ENCODE data around the gene PTPRR.

Gene PTPRR

GRCh38 chr12:70876952-70877351 is 43.6 kb downstream of the PTPRR start:
- no peak overlapping the region for H3K4me3 ChIP-seq (ENCODE audit: low read depth, low read length)
- no peak for TF ChIP-seq MYC (IDR thresholded peaks at IDR 0.05; ENCODE audit: low read depth, low read length)
- TF ChIP-seq POLR2A (IDR thresholded peaks at IDR 0.05; ENCODE audit: extremely low read depth, insufficient read length) = no peak
- TF ChIP-seq, protein P1, sequence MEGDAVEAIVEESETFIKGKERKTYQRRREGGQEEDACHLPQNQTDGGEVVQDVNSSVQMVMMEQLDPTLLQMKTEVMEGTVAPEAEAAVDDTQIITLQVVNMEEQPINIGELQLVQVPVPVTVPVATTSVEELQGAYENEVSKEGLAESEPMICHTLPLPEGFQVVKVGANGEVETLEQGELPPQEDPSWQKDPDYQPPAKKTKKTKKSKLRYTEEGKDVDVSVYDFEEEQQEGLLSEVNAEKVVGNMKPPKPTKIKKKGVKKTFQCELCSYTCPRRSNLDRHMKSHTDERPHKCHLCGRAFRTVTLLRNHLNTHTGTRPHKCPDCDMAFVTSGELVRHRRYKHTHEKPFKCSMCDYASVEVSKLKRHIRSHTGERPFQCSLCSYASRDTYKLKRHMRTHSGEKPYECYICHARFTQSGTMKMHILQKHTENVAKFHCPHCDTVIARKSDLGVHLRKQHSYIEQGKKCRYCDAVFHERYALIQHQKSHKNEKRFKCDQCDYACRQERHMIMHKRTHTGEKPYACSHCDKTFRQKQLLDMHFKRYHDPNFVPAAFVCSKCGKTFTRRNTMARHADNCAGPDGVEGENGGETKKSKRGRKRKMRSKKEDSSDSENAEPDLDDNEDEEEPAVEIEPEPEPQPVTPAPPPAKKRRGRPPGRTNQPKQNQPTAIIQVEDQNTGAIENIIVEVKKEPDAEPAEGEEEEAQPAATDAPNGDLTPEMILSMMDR (IDR thresholded peaks at IDR 0.05; ENCODE audit: low read depth, low read length) = no peak
- TF ChIP-seq, protein P2, sequence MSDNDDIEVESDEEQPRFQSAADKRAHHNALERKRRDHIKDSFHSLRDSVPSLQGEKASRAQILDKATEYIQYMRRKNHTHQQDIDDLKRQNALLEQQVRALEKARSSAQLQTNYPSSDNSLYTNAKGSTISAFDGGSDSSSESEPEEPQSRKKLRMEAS (IDR thresholded peaks at IDR 0.05; ENCODE audit: low read depth, low read length) = no peak
- DNase-seq (ENCODE audit: low read depth) = no peak

GRCh38 chr12:70875628-70876027 is 44.9 kb downstream of the PTPRR start:
- H3K4me3 ChIP-seq (ENCODE audit: low read depth, low read length) = no peak overlapping the region
- TF ChIP-seq, protein P2 (IDR thresholded peaks at IDR 0.05; ENCODE audit: low read depth, low read length) = no peak
- TF ChIP-seq, protein P1 (IDR thresholded peaks at IDR 0.05; ENCODE audit: low read depth, low read length) = no peak
- TF ChIP-seq POLR2A (IDR thresholded peaks at IDR 0.05; ENCODE audit: extremely low read depth, insufficient read length) (no peak), MYC (IDR thresholded peaks at IDR 0.05; ENCODE audit: low read depth, low read length) (no peak)
- DNase-seq (ENCODE audit: low read depth) = no peak

GRCh38 chr12:70854881-70855568 is 65.5 kb downstream of the PTPRR start:
- H3K4me3 ChIP-seq (ENCODE audit: low read depth, low read length) = no peak overlapping the region
- DNase-seq (ENCODE audit: low read depth) = no peak
- TF ChIP-seq, protein P1 (IDR thresholded peaks at IDR 0.05; ENCODE audit: low read depth, low read length) = no peak
- TF ChIP-seq POLR2A (IDR thresholded peaks at IDR 0.05; ENCODE audit: extremely low read depth, insufficient read length) (no peak), MYC (IDR thresholded peaks at IDR 0.05; ENCODE audit: low read depth, low read length) (no peak)
- TF ChIP-seq, protein P2 (IDR thresholded peaks at IDR 0.05; ENCODE audit: low read depth, low read length) = no peak

- DNase-seq (ENCODE audit: low read depth) = no peak
- no peak overlapping the region for H3K4me3 ChIP-seq (ENCODE audit: low read depth, low read length)
- TF ChIP-seq, protein P1 (IDR thresholded peaks at IDR 0.05; ENCODE audit: low read depth, low read length) = no peak
- no peak for TF ChIP-seq POLR2A (IDR thresholded peaks at IDR 0.05; ENCODE audit: extremely low read depth, insufficient read length)
- TF ChIP-seq, protein P2 (IDR thresholded peaks at IDR 0.05; ENCODE audit: low read depth, low read length) = no peak
- TF ChIP-seq MYC (IDR thresholded peaks at IDR 0.05; ENCODE audit: low read depth, low read length) = no peak
Measured at GRCh38 chr12:70854138-70854537, 66.4 kb downstream of the PTPRR start.

DNA sequence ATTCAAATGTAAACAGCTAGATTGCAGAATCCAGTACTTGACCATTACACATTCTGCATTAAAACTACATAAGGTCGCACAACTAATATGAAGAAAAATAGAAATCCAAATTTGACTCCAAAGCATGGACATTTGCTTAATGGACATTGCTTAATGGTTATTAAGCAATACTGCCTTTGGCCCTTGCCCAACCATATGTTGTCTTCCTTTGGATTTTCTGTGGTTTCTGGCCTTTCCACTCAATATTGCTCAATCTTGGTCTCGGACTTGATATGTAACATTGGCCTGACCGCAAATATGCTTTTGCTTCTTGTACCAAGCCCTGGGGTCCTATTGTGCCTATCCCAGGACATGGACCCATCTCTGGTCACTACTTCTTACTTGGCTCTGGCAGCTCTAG is 67.2 kb downstream of the PTPRR start:
- no peak overlapping the region for H3K4me3 ChIP-seq (ENCODE audit: low read depth, low read length)
- peak; percentile 46 for DNase-seq (ENCODE audit: low read depth)
- TF ChIP-seq, protein P1 (IDR thresholded peaks at IDR 0.05; ENCODE audit: low read depth, low read length) = no peak
- TF ChIP-seq, protein P2 (IDR thresholded peaks at IDR 0.05; ENCODE audit: low read depth, low read length) = no peak
- no peak for TF ChIP-seq MYC (IDR thresholded peaks at IDR 0.05; ENCODE audit: low read depth, low read length)
- TF ChIP-seq POLR2A (IDR thresholded peaks at IDR 0.05; ENCODE audit: extremely low read depth, insufficient read length) = no peak
